ENCODE results near the gene YARS1. TPM values are rescaled to one million over a fixed set of nuclear protein-coding genes. Genes with fewer than 3 reads are reported as not detected.

Gene YARS1
- total and polyA plus RNA-seq, 2 experiments from 2014 or later = 135 to 179 TPM

GRCh38 chr1:32770221-32770731 lies 46.9 kb downstream of the YARS1 start:
- Histone ChIP-seq H3K4me3 (no peak overlapping the region), H4K20me1 (ENCODE audit: insufficient read depth) (no peaks in the 10 kb centered on the region), H3K36me3 (ENCODE audit: low read depth) (peaks cover 12% of the 10 kb centered on the region; the same call in 1 of the 2 replicates), H3F3A (ENCODE audit: insufficient read depth) (peaks cover 9% of the 10 kb centered on the region), H3K79me2 (ENCODE audit: insufficient read depth) (no peaks in the 10 kb centered on the region), H3K27ac (no peak overlapping the region), H3K9me2 (ENCODE audit: insufficient read depth) (no peaks in the 10 kb centered on the region), H2AFZ (no peak overlapping the region), H3K4me1 (ENCODE audit: insufficient read depth) (peaks cover 2% of the 10 kb centered on the region), H3K9ac (no peak overlapping the region), H3K9me3 (ENCODE audit: low read depth) (no peaks in the 10 kb centered on the region), H3K4me2 (ENCODE audit: unreplicated experiment) (no peak overlapping the region), H3K27me3 (replicated peaks; ENCODE audit: insufficient read depth) (no peaks in the 10 kb centered on the region)
- WGBS, 2 experiments (ENCODE audit: low coverage in 1 of 2, low lambda C conversion rate in 2 of 2, missing lambda C conversion rate in 2 of 2) = 92 to 97% methylated on average over 19 to 25 of the region's 25 CpGs
- TF ChIP-seq EZH2phosphoT487 (IDR thresholded peaks at IDR 0.05; ENCODE audit: insufficient read depth, low read depth) = no peak
- no peak for TF ChIP-seq EZH2 (IDR thresholded peaks at IDR 0.05; ENCODE audit: insufficient read depth, poor library complexity, severe bottlenecking)
- in situ Hi-C loops (cut with MboI) = no loop called here
- DNase-seq = no peak

- WGBS, 2 experiments (ENCODE audit: low coverage in 1 of 2, low lambda C conversion rate in 2 of 2, missing lambda C conversion rate in 2 of 2) = 71 to 83% methylated on average over 28 to 32 of the region's 32 CpGs
- Histone ChIP-seq H3K27ac (no peak overlapping the region; the same call in 1 of the 2 replicates), H3K36me3 (ENCODE audit: low read depth) (0 out of 2 replicates have a peak, but pooled peaks cover 6% of the 10 kb centered on the region), H3K9me3 (ENCODE audit: low read depth) (no peaks in the 10 kb centered on the region), H4K20me1 (ENCODE audit: insufficient read depth) (no peaks in the 10 kb centered on the region), H3K4me1 (ENCODE audit: insufficient read depth) (no peaks in the 10 kb centered on the region), H3K4me3 (no peak overlapping the region), H3F3A (ENCODE audit: insufficient read depth) (peaks cover 4% of the 10 kb centered on the region; the same call in 1 of the 2 replicates), H2AFZ (no peak overlapping the region), H3K9me2 (ENCODE audit: insufficient read depth) (no peaks in the 10 kb centered on the region), H3K9ac (no peak overlapping the region), H3K4me2 (ENCODE audit: unreplicated experiment) (no peak overlapping the region), H3K27me3 (replicated peaks; ENCODE audit: insufficient read depth) (no peaks in the 10 kb centered on the region), H3K79me2 (ENCODE audit: insufficient read depth) (no peaks in the 10 kb centered on the region)
- TF ChIP-seq EZH2 (IDR thresholded peaks at IDR 0.05; ENCODE audit: insufficient read depth, poor library complexity, severe bottlenecking) (no peak), EZH2phosphoT487 (IDR thresholded peaks at IDR 0.05; ENCODE audit: insufficient read depth, low read depth) (no peak)
- in situ Hi-C loops (cut with MboI) = no loop called here
- peak; percentile 69 for DNase-seq
These were observed 47.5 kb downstream of the YARS1 start for GRCh38 chr1:32769524-32770220.

GRCh38 chr1:32768110-32768850 lies 48.9 kb downstream of the YARS1 start:
- H3K9me2 ChIP-seq (ENCODE audit: insufficient read depth) = no peaks in the 10 kb centered on the region

GRCh38 chr1:32767641-32768040 lies 49.5 kb downstream of the YARS1 start:
- TF ChIP-seq EZH2phosphoT487 (IDR thresholded peaks at IDR 0.05; ENCODE audit: insufficient read depth, low read depth) (no peak), EZH2 (IDR thresholded peaks at IDR 0.05; ENCODE audit: insufficient read depth, poor library complexity, severe bottlenecking) (no peak)

More at GRCh38 chr1:32768110-32768850, 48.9 kb downstream of the YARS1 start:
- Histone ChIP-seq H3K4me3 (no peak overlapping the region), H3K4me2 (ENCODE audit: unreplicated experiment) (no peak overlapping the region), H3K9me3 (ENCODE audit: low read depth) (no peaks in the 10 kb centered on the region), H2AFZ (no peak overlapping the region), H3K27ac (no peak overlapping the region), H3K9ac (no peak overlapping the region), H3K79me2 (ENCODE audit: insufficient read depth) (no peaks in the 10 kb centered on the region), H4K20me1 (ENCODE audit: insufficient read depth) (no peaks in the 10 kb centered on the region), H3K4me1 (ENCODE audit: insufficient read depth) (no peaks in the 10 kb centered on the region), H3F3A (ENCODE audit: insufficient read depth) (peaks cover 4% of the 10 kb centered on the region; the same call in 1 of the 2 replicates), H3K27me3 (replicated peaks; ENCODE audit: insufficient read depth) (no peaks in the 10 kb centered on the region), H3K36me3 (ENCODE audit: low read depth) (no peaks in the 10 kb centered on the region)
- no peak for DNase-seq
- TF ChIP-seq EZH2 (IDR thresholded peaks at IDR 0.05; ENCODE audit: insufficient read depth, poor library complexity, severe bottlenecking) (no peak), EZH2phosphoT487 (IDR thresholded peaks at IDR 0.05; ENCODE audit: insufficient read depth, low read depth) (no peak)
- WGBS, 2 experiments (ENCODE audit: low coverage in 1 of 2, low lambda C conversion rate in 2 of 2, missing lambda C conversion rate in 2 of 2) = 87 to 91% methylated on average over 16 of the region's 16 CpGs
- in situ Hi-C loops (cut with MboI) = no loop called here

More at GRCh38 chr1:32767641-32768040, 49.5 kb downstream of the YARS1 start:
- no peak overlapping the region for H3K4me2 ChIP-seq (ENCODE audit: unreplicated experiment)
- H3K9me3 ChIP-seq (ENCODE audit: low read depth) = no peaks in the 10 kb centered on the region
- no peaks in the 10 kb centered on the region for H3K36me3 ChIP-seq (ENCODE audit: low read depth)
- H4K20me1 ChIP-seq (ENCODE audit: insufficient read depth) = no peaks in the 10 kb centered on the region
- no peak overlapping the region for H3K9ac ChIP-seq
- H3K4me1 ChIP-seq (ENCODE audit: insufficient read depth) = no peaks in the 10 kb centered on the region
- H3K27ac ChIP-seq = no peak overlapping the region
- in situ Hi-C loops (cut with MboI) = no loop called here
- no peak overlapping the region for H2AFZ ChIP-seq
- no peaks in the 10 kb centered on the region for H3K79me2 ChIP-seq (ENCODE audit: insufficient read depth)
- WGBS, 2 experiments (ENCODE audit: low coverage in 1 of 2, low lambda C conversion rate in 2 of 2, missing lambda C conversion rate in 2 of 2) = 51 to 54% methylated on average over 5 of the region's 5 CpGs
- no peaks in the 10 kb centered on the region for H3K9me2 ChIP-seq (ENCODE audit: insufficient read depth)
- peaks cover 4% of the 10 kb centered on the region; the same call in 1 of the 2 replicates for H3F3A ChIP-seq (ENCODE audit: insufficient read depth)
- peak; percentile 68 for DNase-seq
- H3K27me3 ChIP-seq (replicated peaks; ENCODE audit: insufficient read depth) = no peaks in the 10 kb centered on the region
- H3K4me3 ChIP-seq = no peak overlapping the region
